ENCODE data around the gene HHAT.

- TF ChIP-seq POLR2A (IDR thresholded peaks at IDR 0.05) (no peak), CTCF (IDR thresholded peaks at IDR 0.05) (no peak)
Measured at GRCh38 chr1:210323957-210324356, 4.7 kb upstream of the HHAT start.

Data from lower leg skin (tissue), 3 donors.